HG03159 (cell line): ENCODE data around the gene RIPK3.

Experiments
- ATAC-seq: cut with Tn5 transposase; IDR thresholded peaks from one replicate; pipeline ENCODE4 v1.9.1; 2021; ENCODE audit warnings: mild to moderate bottlenecking, moderate library complexity; ENCODE audit not compliant: unreplicated experiment

Gene RIPK3

DNA sequence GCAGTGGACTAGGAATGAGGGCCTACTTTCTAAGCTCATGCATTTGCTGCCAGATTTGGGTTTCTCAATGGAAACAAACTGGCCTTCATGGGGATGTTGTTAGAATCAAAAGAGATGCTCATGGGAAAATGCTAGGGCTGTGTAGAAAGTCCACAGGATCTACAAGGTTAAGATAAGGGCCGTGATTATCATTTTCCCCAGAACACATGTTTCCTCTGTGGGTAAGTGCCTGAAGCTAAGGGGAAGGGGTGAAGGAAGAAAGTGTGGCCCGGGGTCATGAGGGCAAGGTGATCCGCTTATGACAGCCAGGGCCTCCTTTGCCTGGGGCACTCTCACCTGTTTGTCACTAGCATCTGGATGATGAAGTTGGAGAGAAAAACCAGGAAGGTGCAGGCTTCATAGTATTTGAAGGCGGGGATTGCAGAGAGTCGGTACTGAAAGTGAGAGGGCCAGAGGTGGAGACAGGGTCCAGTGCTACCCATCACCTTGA is 14.7 kb downstream of the RIPK3 start:
- no peak for ATAC-seq

DNA sequence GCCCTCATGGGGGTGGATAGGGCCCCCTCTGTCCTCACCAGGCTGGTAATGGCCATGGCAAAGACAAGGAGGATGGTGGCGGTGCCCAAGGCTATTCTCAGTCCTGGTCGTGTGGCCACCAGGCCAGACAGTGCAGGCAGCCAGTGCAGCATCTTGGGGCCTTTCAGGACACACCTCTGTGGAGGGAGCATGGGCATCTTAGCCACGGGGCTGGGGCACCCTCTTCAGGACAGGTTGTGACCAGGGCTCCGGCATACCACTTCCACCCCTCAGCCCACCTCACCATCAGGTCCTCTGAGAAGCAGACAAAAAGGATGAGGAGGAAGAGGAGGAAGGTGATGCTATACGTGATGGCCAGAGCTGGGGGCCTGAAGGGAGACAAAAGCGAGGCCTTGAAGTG is 15.8 kb downstream of the RIPK3 start:
- ATAC-seq: no peak

DNA sequence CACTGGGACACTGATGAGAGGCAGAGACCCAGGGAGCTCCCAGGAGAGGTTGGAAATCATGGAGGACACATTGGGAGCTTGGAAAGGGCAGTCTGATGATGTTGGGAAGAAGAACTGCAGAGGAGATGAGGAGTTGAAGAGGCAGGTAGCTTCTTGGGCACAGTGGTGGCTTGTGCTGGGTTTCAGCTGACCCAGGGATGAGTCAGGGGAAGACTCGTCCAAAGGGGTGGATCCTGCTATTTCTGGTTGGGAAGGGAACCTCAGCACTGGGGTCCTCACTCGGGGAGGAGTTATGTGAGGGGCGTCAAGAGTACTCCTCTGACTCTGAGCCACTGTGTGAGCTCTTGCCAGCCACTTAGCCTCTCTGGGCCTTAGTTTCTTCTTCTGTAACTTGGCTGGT is 16.4 kb downstream of the RIPK3 start:
- no peak for ATAC-seq

DNA sequence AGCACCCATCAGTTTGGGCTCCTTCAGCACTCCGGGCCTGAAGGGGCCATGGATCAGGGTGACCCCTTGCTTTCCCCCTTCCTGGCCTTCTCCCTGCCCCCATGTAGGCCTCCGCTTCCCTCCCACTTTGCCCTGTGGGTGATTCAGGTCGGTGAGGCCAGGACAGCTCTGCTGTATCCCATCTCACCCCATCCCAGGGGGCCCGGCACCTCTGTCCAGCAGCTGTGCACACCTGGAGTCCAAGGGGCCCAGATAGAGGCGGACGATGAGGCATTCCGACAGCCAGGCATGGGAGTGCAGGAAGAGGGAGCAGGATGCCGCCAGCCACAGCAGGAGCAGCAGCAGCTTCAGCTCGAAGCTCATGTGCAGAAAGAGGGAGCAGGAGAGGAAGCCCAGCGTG is 17.1 kb downstream of the RIPK3 start:
- no peak for ATAC-seq

DNA sequence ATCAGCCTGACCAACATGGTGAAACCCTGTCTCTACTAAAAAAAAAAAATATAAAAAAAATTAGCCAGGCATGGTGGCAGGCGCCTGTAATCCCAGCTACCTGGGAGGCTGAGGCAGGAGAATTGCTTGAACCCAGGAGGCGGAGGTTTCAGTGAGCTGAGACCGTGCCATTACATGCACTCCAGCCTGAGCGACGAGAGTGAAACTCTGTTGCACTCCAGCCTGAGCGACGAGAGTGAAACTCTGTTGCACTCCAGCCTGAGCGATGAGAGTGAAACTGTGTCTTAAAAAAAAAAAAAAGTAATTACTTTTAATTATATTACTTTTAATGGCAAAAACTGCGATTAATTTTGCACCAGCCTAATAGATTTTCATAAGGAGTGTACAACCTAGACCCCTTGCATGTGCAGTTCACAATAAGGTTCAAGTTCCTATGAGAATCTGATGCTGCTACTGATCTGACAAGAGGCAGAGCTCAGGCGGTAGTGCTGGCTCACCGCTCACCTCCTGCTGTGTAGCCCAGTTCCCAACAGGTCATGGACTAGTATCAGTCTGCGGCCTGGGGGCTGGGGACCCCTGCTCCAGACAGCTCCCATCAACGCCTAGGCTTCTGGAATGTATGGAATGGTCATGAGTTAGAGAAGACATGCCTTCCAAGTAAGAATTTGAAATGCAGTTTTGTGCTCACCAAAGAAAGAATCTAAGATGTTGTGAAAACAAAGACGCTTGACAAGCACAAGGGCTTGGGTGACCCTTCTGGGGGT is 18.4 kb downstream of the RIPK3 start:
- no peak for ATAC-seq

DNA sequence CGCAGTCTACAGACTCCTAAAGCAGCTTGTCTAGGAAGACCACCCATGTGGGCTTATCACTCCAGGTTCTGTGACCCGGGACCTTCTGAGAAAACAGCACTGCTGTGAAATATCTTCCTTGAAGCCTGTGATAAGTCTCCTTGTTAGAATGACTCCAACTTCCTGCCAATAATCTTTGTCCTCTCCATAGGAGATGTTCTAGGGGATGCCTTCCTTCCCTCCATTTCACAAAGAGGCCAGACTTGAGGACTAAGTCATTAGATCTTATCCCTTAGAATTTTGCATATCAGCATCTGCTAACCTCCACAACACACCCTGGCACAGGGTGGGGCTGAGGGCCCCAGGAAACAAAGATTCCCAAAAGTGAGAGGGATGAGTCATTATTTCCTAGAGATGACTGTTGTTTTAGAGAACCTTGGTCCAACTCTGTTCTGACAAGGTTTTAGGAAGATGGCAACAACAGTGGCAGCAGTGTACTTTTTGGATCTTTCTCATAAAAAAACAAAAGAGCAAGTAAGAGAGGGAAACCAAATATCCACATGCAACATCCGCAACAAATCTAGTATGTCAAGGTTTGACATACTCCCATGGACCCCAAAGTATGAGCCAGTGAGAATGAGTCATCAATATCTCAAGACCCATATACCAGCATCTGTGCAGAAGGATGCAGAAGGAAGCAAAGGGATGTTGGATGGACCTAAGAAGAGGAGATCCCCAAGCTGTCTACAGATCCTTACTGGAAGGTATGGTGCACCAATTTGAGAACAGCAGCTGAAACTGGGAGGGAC is 22.5 kb downstream of the RIPK3 start:
- ATAC-seq: no peak

DNA sequence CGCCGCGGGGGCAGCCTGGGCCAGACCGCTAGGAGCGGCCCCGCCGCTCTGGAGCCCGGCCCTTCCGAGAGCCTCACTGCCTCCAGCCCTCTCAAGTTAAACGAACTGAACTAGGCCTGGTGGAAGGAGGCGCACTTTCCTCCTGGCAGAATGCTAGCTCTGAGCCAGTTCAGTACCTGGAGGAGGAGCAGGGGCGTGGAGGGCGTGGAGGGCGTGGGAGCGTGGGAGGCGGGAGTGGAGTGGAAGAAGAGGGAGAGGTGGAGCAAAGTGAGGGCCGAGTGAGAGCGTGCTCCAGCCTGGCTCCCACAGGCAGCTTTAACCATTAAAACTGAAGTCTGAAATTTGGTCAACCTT is 23.2 kb downstream of the RIPK3 start:
- no peak for ATAC-seq

DNA sequence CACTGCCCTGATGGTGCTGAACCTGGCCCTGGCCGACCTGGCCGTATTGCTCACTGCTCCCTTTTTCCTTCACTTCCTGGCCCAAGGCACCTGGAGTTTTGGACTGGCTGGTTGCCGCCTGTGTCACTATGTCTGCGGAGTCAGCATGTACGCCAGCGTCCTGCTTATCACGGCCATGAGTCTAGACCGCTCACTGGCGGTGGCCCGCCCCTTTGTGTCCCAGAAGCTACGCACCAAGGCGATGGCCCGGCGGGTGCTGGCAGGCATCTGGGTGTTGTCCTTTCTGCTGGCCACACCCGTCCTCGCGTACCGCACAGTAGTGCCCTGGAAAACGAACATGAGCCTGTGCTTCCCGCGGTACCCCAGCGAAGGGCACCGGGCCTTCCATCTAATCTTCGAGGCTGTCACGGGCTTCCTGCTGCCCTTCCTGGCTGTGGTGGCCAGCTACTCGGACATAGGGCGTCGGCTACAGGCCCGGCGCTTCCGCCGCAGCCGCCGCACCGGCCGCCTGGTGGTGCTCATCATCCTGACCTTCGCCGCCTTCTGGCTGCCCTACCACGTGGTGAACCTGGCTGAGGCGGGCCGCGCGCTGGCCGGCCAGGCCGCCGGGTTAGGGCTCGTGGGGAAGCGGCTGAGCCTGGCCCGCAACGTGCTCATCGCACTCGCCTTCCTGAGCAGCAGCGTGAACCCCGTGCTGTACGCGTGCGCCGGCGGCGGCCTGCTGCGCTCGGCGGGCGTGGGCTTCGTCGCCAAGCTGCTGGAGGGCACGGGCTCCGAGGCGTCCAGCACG is 23.8 kb downstream of the RIPK3 start:
- ATAC-seq: no peak

DNA sequence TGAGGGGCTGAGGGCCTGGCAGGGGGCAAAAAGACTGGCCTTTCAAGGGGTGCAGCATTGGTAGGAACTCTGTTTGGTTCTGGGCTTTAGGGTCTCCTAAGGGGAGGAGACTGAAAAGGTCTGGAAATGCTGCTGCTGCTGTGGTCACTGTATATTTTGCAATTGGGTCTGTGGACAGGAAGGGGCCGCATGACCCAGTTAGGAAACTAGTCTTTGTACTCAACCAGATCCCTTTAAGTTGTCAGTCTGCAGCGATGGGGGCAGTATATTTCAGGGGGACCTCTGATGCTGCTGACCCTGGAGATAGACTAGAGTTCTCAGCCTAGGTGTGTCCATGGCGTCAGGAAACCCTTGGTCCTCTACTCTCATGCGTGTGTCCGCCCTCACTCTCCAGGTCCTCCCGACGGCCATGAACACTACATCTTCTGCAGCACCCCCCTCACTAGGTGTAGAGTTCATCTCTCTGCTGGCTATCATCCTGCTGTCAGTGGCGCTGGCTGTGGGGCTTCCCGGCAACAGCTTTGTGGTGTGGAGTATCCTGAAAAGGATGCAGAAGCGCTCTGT is 24.5 kb downstream of the RIPK3 start:
- ATAC-seq: no peak

DNA sequence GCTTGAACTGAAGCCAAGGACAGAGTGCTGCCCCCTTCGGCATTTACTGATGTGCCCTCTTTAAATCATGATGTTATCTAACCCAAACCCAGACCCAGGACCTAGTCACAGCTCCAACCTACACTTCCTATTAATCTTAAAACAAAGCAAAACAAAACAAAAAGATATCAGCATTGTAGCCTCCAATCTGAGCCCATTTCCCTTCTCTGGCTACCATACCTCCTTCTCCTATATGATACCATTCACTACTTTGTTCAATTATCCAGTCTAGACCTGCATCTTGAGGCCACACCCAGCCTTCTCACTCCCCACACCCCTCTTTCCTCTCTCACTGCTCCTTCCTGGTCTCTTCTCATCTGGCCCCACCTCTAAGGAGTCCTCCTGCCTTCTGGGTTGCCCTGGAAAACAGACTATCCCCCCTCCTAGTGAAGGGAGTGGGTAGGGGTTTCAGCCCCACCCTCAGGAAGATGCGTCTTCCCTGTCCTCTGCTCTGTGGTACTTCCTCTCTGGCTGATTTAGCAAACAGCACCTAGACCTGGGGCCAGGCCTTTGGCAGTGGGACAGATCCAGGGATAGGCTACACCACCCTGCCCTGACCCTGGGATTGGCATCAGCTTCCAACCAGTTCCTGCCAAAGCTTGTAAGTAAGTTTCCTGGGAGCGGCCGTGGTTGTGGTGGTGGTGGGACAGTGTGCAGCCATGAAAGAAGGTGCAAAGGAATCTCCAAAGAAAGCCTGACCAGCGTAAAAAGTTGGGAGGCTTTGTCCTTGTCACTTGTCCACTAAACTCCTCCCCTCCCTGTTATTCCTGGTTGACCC is 25.2 kb downstream of the RIPK3 start:
- no peak for ATAC-seq

DNA sequence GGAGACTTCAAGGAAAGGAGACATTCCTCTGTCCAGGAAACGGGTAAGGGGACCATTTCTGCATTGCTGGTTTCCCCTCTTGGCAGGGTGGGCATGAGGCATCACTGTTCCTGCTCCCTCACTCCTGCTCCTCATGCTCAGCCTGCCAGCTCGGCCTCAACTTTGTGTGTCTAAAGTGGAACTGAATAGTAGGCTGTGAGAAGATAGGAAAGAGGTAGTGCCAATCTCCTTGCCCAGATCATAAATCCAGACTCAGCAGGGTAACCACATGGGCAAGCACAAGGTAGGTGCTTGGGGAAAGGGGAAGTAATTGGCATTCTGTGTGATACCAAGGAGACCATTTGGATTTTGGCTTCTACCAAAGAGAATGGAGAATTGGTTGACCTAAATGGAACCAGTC is 25.9 kb downstream of the RIPK3 start:
- ATAC-seq: no peak

DNA sequence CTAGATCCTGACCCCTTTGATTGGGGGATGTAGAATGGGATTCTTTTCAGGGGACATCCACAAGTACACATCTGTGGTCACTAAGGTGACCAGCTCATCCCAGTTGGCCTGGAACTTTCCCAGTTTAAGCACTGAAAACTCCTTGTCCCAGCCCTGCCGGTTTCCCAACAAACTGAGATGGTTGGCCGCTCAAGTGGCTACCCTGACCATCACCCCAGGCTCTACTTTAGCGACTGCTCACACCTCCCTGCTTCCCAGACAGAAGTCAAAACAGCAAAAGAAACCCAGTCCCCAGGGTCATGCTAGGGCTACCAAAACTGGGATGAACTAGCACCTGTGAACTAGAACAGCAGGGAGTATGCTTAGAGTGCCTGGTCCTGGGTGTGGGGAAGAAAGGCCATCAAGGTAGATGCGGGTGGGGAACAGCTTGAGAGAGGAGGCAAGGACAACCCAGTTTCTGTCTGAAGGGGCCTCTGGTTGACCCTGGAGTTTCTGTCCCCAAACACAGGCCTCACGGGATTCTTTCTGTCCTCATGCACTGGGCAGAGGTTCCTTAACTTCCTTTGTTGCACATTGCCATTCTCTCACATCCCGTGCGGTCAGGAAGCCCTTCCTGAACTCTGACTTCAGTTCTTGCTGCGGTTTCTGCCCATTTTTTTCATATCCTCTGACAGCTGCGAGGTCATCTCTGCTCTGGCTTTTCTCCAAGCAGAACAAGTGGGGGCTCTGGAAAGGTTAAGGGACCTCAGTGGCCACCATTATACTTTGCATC is 26.9 kb downstream of the RIPK3 start:
- no peak for ATAC-seq

DNA sequence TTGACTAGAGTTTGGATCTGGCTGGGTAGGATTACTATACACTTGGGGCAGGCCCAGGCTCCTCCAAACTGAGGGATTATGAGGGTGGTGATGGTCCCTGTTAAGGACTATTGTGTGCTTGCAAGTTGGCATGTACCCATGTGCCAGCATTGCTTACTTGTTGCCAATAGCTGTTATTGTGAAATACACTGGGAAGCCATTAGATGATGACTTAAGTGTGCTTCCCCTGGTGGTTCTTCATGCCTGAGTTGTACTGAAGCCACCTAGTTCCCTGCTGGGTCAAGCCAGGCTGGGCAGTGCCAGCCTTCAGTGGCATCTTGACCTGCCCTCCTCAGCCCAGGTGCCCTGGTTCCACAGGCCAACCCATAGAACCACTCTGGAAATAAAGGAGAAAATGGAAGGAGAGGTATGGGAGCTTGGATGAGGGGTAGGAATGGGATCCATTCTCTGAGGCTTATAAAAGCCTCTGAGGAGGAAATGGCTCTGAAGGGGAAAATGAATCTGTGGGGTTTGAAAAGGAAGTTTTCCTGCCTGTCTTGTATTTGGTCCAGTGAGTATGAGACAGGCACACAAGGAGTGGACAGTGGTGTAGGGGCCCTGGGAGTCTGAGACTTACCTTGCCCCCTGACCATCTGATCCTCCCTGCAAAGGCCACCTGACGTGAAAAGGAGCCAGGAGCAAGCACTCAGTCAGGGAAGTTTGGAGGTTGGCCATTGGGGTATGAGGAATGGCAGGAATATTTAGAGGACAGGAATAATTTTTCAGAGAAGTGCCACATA is 27.8 kb downstream of the RIPK3 start:
- no peak for ATAC-seq

DNA sequence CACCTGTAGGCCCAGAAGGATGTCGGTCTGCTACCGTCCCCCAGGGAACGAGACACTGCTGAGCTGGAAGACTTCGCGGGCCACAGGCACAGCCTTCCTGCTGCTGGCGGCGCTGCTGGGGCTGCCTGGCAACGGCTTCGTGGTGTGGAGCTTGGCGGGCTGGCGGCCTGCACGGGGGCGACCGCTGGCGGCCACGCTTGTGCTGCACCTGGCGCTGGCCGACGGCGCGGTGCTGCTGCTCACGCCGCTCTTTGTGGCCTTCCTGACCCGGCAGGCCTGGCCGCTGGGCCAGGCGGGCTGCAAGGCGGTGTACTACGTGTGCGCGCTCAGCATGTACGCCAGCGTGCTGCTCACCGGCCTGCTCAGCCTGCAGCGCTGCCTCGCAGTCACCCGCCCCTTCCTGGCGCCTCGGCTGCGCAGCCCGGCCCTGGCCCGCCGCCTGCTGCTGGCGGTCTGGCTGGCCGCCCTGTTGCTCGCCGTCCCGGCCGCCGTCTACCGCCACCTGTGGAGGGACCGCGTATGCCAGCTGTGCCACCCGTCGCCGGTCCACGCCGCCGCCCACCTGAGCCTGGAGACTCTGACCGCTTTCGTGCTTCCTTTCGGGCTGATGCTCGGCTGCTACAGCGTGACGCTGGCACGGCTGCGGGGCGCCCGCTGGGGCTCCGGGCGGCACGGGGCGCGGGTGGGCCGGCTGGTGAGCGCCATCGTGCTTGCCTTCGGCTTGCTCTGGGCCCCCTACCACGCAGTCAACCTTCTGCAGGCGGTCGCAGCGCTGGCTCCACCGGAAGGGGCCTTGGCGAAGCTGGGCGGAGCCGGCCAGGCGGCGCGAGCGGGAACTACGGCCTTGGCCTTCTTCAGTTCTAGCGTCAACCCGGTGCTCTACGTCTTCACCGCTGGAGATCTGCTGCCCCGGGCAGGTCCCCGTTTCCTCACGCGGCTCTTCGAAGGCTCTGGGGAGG is 28.9 kb downstream of the RIPK3 start, which contains the start of gene LTB4R:
LTB4R (plus strand) TSS at position 857 of the 959 bp plus-strand sequence. CDS start 4,150 bp downstream, outside the sequence.
- peak; percentile 61 for ATAC-seq

DNA sequence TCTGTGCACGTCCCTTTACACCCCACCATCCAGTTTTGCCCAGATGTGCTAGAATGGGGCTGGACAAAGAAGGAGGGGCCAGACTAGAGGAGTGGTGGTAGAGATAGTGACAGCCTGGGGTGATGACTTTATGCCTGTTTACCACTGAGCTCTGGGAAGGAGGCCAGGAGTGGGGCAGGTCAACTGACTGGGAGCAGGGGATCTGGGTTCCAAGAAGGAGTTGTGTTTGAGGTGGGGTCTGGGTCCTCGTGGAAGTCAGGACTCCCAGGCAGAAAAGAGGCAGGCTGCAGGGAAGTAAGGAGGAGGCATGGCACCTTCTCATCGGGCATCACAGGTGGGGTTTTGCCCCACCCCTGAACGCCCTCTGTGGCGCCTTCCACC is 29.5 kb downstream of the RIPK3 start:
- no peak for ATAC-seq

DNA sequence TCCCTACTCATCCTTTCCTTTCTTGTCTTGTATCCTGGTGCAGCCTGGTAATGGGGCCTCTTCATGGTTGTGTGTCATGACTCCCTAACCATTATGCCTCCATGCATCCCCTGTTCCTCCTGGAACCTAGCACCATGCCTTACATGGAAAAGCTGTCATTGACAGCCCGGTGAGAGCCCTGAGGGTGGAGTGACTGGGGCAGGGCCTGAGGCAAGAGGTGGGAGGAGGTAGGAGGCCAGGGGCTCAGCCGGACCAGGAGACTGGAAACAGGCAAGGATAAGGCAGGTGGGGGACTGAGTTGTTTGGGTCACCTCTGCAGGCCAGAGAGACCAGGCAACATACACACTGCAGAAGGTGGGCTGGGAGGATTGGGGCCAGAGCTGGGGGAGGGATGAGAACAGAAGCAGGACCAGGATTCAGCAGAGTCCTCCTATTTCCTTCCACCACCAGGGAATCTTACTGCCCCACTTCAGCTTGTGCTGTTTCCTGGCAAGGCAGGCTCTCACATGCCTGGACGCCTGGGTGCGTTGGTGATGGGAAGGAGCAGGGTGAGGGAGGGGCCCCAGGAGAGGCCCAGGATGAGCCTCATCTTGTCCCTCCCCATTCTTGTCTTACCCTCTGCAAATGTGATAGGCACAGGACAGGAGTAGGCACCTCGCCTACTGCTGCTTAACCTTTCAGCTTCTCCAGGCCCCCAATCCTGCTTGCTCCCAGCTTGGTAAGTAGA is 30.1 kb downstream of the RIPK3 start, which contains the start of gene LTB4R2:
LTB4R2 (plus strand) TSS at position 603 of the 727 bp plus-strand sequence. CDS start 525 bp downstream, outside the sequence.
- ATAC-seq: no peak
